A549 (cell line): ENCODE data around the gene ADGRG1. TPM values are rescaled to one million over a fixed set of nuclear protein-coding genes. Genes with fewer than 3 reads are reported as not detected.
A peak's percentile ranks its signal among the peaks of the same experiment; 100 is the strongest.

Source experiments
- ATAC-seq, 2 experiments: fragments of 200-7000 bp in 1 of 2; fragments of >200 bp in 1 of 2; cut with Nextera tagmentation in 1 of 2; cut with Tn5 transposase in 1 of 2; 3 replicates each; pipeline versions ENCODE4 v1.8.0 to v1.9.1; 2018 to 2020; ENCODE audit warnings: mild to moderate bottlenecking in 1 of 2, moderate library complexity in 1 of 2
- CTCF ChIA-PET: fragments of 300-600 bp; sonication (Branson Sonifier 250); formaldehyde crosslinking; extraction: SDS; loops from one replicate; lab custom pipeline; 2021; ENCODE audit warnings: antibody characterized with exemption, inconsistent platforms; lab: Yijun Ruan, JAX
- POLR2A ChIA-PET: fragments of 350-600 bp; formaldehyde crosslinking; extraction: SDS; loops from one replicate; lab custom pipeline; 2021; ENCODE audit warnings: antibody characterized with exemption, inconsistent platforms; lab: Yijun Ruan, JAX
- DNase-seq, 2 experiments: peaks; one replicate each; pipeline versions ENCODE4 v3.0.0 to v3.0.0-alpha.2; 2011 to 2016; ENCODE audit warnings: low read depth in 1 of 2, low spot score in 1 of 2
- FAIRE-seq: peaks from 2 replicates; lab custom pipeline; 2011; peaks lifted over from hg19 to GRCh38; lab: Jason Lieb, UNC
- H3K27ac ChIP-seq, 2 experiments: fragments of >200 bp; sonication (Bioruptor Twin); formaldehyde crosslinking; 3 replicates each; pipeline ENCODE4 v1.5.1; 2016 to 2017
- H3K4me1 ChIP-seq: fragments of >200 bp; sonication (Bioruptor Twin); formaldehyde crosslinking; 3 replicates; pipeline ENCODE4 v1.6.1; 2016
- H3K4me2 ChIP-seq: fragments of >200 bp; sonication (Bioruptor Twin); formaldehyde crosslinking; 3 replicates; pipeline ENCODE4 v1.6.1; 2016
- H3K4me3 ChIP-seq: fragments of >200 bp; sonication (Bioruptor Twin); formaldehyde crosslinking; 3 replicates; pipeline ENCODE4 v1.5.1; 2016
- H3K9me3 ChIP-seq: fragments of >200 bp; sonication (Bioruptor Twin); formaldehyde crosslinking; 3 replicates; pipeline ENCODE4 v1.6.1; 2016
- BHLHE40 ChIP-seq: IDR thresholded peaks from 2 replicates; pipeline ENCODE4 v1.6.1; 2012; ENCODE audit warnings: low read depth, low read length, inconsistent platforms
- CHD4 ChIP-seq: fragments of 200-600 bp; sonication (generic); IDR thresholded peaks from 2 replicates; pipeline ENCODE4 v1.6.1; 2016; ENCODE audit warnings: antibody characterized with exemption, mild to moderate bottlenecking, borderline replicate concordance
- EHF ChIP-seq: fragments of 250-450 bp; sonication (Bioruptor Pico); IDR thresholded peaks from 2 replicates; pipeline ENCODE4 v1.5.0; 2020; ENCODE audit warnings: mild to moderate bottlenecking
- ESRRA ChIP-seq: fragments of 150-350 bp; IDR thresholded peaks from 2 replicates; pipeline ENCODE4 v1.6.1; 2014; ENCODE audit warnings: mild to moderate bottlenecking, low read length, borderline replicate concordance
- FOSB ChIP-seq: fragments of 250-450 bp; sonication (Bioruptor Pico); IDR thresholded peaks from 2 replicates; pipeline ENCODE4 v1.5.0; 2020; ENCODE audit warnings: mild to moderate bottlenecking, moderate library complexity
- FOSL2 ChIP-seq, 2 experiments: fragments of 450-650 bp in 1 of 2; fragments of >200 bp in 1 of 2; sonication (Bioruptor Twin) in 1 of 2; formaldehyde crosslinking; IDR thresholded peaks; 2 replicates each; pipeline versions ENCODE4 v1.5.0 to v1.6.1; 2016 to 2020; ENCODE audit warnings: mild to moderate bottlenecking in 1 of 2, moderate library complexity in 1 of 2
- HDAC2 ChIP-seq: fragments of 200-600 bp; sonication (generic); IDR thresholded peaks from 2 replicates; pipeline ENCODE4 v1.6.1; 2016
- HEYL ChIP-seq: fragments of 250-450 bp; sonication (Bioruptor Pico); IDR thresholded peaks from 2 replicates; pipeline ENCODE4 v1.8.0; 2021; ENCODE audit warnings: mild to moderate bottlenecking, moderate library complexity
- HOXA7 ChIP-seq: fragments of 250-450 bp; sonication (Bioruptor Pico); IDR thresholded peaks from 2 replicates; pipeline ENCODE4 v1.5.0; 2020; ENCODE audit warnings: mild to moderate bottlenecking, moderate library complexity
- JUNB ChIP-seq: fragments of >200 bp; sonication (Bioruptor Twin); formaldehyde crosslinking; IDR thresholded peaks from 2 replicates; pipeline ENCODE4 v1.6.1; 2016
- KDM1A ChIP-seq: fragments of 200-600 bp; sonication (generic); IDR thresholded peaks from 2 replicates; pipeline ENCODE4 v1.6.1; 2016; ENCODE audit warnings: low read depth, mild to moderate bottlenecking
- MAZ ChIP-seq: fragments of 150-350 bp; IDR thresholded peaks from 2 replicates; pipeline ENCODE4 v1.6.1; 2014; ENCODE audit warnings: antibody characterized with exemption, low read depth, low read length, borderline replicate concordance
- POLR2A ChIP-seq: IDR thresholded peaks from 2 replicates; pipeline ENCODE4 v1.6.1; 2012; ENCODE audit warnings: mild to moderate bottlenecking, low read length
- SREBF2 ChIP-seq: fragments of 450-650 bp; IDR thresholded peaks from 2 replicates; pipeline ENCODE4 v1.6.1; 2014; ENCODE audit warnings: mild to moderate bottlenecking, moderate library complexity
- ZFP36 ChIP-seq: fragments of 450-650 bp; IDR thresholded peaks from 2 replicates; pipeline ENCODE4 v1.6.1; 2014; ENCODE audit warnings: borderline replicate concordance; ENCODE audit not compliant: partially characterized antibody
- WGBS: methylation state at CpG from one replicate; pipeline ENCODE4 v1.1.6; 2017; ENCODE audit errors: missing lambda C conversion rate; 5-methylcytosine and 5-hydroxymethylcytosine counted together
- polyA plus RNA-seq, 4 experiments: library from polyadenylated mRNA; depleted of rRNA in 3 of 4; stranded (reverse); fragments of >200 nt; fragmentation: RNase III in 1 of 4; extraction: RNeasy Plus Mini Kit Qiagen cat#74134 plus additional on column Dnase treatment in 1 of 4; gene quantifications; 2 replicates in 3 of 4; 3 replicates in 1 of 4; pipeline ENCODE4 v1.2.3, GENCODE V29; 2011 to 2017
- TF ChIP-seq, protein P1 (sequence below): IDR thresholded peaks from 2 replicates; pipeline ENCODE4 v1.6.1; 2012
- TF ChIP-seq, protein P2 (sequence below): fragments of 250-450 bp; sonication (Bioruptor Pico); IDR thresholded peaks from 2 replicates; pipeline ENCODE4 v1.5.0; 2020; ENCODE audit warnings: low read depth, mild to moderate bottlenecking, moderate library complexity
- TF ChIP-seq, protein P3 (sequence below): IDR thresholded peaks from 2 replicates; pipeline ENCODE4 v1.6.1; 2012

The ADGRG1 gene
- polyA plus RNA-seq, 2 of the 4 experiments (the other 2 are of a cell fraction) = 28.3 to 142 TPM

DNA sequence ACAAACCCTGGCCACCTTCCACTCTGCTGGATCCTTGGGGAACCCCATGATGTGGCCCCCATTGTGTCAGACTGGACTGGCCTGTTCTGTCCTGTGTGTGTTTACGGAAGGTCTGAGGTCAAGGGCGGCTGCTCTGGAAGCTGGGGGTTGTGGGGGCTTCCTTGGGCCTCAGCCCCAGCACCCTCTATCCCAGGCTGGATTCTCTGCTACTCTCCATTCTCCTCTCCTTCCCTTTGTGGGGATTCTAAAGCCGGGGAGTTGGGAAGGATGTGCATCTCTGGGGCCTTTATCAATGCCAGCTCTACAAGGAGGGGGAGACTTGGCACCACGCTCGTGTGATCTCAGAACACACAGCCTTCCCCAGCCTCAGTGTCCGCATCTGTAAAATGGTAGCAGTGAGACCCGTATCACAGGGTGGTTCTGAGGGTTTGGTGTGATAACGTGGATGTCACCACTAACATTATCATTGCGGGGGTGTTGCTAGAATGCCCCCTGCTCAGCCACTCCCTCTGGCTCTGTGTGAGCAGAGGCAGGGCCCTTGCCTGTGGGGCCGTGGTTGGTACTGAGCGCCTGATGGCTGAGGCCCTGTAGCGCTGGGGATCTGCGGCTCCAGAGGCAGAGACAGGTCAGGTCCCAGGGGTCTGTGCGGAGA is 18.1 kb downstream of the ADGRG1 start:
- no peak overlapping the region for H3K4me3 ChIP-seq
- ATAC-seq = peak in 1 of 2 experiments; percentile 6; a peak in 3 of 6 replicates
- ChIA-PET CTCF (interaction anchor here (1.1 to 16.2 kb wide), 8 partner anchors 9 to 356 kb away, joined by 3 to 785 read pairs (median 80); partner anchors contain the start of gene ADGRG1), POLR2A (interaction anchor here (0.6 kb wide), 1 partner anchor 355 kb away, joined by 3 read pairs; no protein-coding TSS in a partner anchor)
- FAIRE-seq = no peak
- 66% methylated on average over 9 of the region's 14 CpGs for WGBS
- H3K27ac ChIP-seq = peak overlapping the region; percentile 62 to 89
- TF ChIP-seq BHLHE40 (no peak), KDM1A (peak; percentile 51; the same call in 1 of the 2 replicates)
- TF ChIP-seq, protein P1, sequence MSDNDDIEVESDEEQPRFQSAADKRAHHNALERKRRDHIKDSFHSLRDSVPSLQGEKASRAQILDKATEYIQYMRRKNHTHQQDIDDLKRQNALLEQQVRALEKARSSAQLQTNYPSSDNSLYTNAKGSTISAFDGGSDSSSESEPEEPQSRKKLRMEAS = 0 out of 2 replicates have a peak, but pooled peaks have one; percentile 11
- TF ChIP-seq, all 56 proteins: peak for 2
- no peaks in the 10 kb centered on the region for H3K9me3 ChIP-seq
- H3K4me1 ChIP-seq = peaks cover 57% of the 10 kb centered on the region
- peak overlapping the region; percentile 57 for H3K4me2 ChIP-seq
- no peak for DNase-seq

DNA sequence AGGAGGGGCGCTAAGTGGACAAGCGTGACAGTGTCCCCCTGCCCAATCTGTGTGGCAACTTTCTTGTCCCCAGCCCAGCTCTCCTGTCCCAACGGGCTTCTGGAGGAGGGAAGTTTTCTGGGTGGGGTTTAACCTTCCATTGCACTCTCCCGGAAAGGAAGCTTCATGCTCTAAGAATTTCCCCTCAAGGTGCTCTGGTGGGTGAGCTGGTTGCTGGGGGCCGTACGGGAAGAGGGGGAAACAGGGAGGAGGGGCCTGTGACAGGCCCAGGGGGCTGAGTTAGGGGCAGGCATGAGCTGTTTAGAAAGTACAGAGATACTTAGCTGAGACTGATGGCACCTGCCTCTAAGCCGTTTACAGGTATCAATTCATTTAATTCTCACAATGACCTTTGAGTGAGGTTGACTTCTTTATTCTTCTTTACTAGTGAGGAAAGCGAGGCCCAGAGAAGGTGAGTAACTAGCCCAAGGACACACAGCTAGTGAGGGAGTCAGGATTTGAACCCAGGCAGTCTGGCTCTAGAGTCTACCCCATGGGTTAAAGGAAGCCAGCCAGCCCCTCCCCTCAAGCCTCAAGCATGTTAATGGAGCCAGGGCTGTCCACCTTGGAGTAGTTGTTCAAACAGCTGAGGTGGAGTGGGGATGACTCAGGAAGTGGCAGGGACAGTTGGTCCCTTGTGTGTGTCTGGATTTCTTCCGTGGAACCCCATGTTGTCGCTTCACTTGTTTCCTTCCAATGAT is 18.9 kb downstream of the ADGRG1 start:
- H3K4me1 ChIP-seq = peaks cover 56% of the 10 kb centered on the region
- H3K4me3 ChIP-seq = no peak overlapping the region
- ATAC-seq = no peak
- CTCF ChIA-PET = interaction anchor here (1.1 to 16.2 kb wide), 15 partner anchors 8 to 376 kb away, joined by 3 to 785 read pairs (median 21); partner anchors contain the start of genes ADGRG1, ADGRG3 and KIFC3
- no peak for FAIRE-seq
- no peaks in the 10 kb centered on the region for H3K9me3 ChIP-seq
- POLR2A ChIA-PET = interaction anchor here (0.6 to 1.3 kb wide), 2 partner anchors 19 to 354 kb away, joined by 3 read pairs; partner anchors contain the start of gene ADGRG1
- WGBS = 53% methylated on average over 10 of the region's 10 CpGs
- no peak overlapping the region for H3K4me2 ChIP-seq
- TF ChIP-seq KDM1A (peak; percentile 55), HDAC2 (0 out of 2 replicates have a peak, but pooled peaks have one; percentile 54), HOXA7 (CRISPR knock-in tag) (no peak), ZFP36 (peak; percentile 60), BHLHE40 (no peak), POLR2A (0 out of 2 replicates have a peak, but pooled peaks have one; percentile 2)
- H3K27ac ChIP-seq = peak overlapping the region; percentile 62 to 89; a peak in 5 of 6 replicates
- DNase-seq = no peak

DNA sequence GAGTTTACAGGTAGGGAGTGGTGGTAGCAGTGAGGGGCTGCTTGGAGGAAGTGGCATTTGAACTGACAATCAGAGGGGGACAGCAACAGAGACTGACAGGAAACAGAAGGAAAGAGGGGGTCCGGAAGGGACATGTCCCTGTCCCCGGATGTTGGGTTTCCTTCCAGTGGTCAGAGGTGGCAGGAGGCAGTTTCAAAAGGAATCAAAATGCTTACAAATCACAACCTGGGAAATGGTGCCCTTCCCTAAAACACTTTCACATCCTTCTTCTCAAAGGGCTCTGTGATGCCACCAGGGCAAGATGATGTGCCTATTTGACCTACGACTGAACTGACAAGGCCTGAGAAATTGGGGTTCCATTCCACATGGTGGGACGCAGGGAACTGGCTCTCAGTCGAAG is 19.7 kb downstream of the ADGRG1 start:
- H3K27ac ChIP-seq = peak overlapping the region; percentile 40 to 89; a peak in 5 of 6 replicates
- no peak for DNase-seq
- WGBS = 88% methylated on average over 5 of the region's 5 CpGs
- no peak overlapping the region for H3K4me2 ChIP-seq
- TF ChIP-seq EHF (CRISPR knock-in tag) (no peak), SREBF2 (no peak), HEYL (CRISPR knock-in tag) (no peak), CHD4 (no peak), ESRRA (no peak), FOSL2 (IDR thresholded peaks at IDR 0.05) (no peak), FOSL2 (CRISPR knock-in tag; IDR thresholded peaks at IDR 0.05) (no peak), JUNB (no peak), FOSB (CRISPR knock-in tag) (no peak), MAZ (no peak)
- TF ChIP-seq, protein P2, sequence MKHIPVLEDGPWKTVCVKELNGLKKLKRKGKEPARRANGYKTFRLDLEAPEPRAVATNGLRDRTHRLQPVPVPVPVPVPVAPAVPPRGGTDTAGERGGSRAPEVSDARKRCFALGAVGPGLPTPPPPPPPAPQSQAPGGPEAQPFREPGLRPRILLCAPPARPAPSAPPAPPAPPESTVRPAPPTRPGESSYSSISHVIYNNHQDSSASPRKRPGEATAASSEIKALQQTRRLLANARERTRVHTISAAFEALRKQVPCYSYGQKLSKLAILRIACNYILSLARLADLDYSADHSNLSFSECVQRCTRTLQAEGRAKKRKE (CRISPR knock-in tag) = no peak
- TF ChIP-seq, protein P3, sequence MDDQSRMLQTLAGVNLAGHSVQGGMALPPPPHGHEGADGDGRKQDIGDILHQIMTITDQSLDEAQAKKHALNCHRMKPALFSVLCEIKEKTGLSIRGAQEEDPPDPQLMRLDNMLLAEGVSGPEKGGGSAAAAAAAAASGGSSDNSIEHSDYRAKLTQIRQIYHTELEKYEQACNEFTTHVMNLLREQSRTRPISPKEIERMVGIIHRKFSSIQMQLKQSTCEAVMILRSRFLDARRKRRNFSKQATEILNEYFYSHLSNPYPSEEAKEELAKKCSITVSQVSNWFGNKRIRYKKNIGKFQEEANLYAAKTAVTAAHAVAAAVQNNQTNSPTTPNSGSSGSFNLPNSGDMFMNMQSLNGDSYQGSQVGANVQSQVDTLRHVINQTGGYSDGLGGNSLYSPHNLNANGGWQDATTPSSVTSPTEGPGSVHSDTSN = no peak
- H3K9me3 ChIP-seq = no peaks in the 10 kb centered on the region
- no peak for FAIRE-seq
- POLR2A ChIA-PET = interaction anchor here (1.3 kb wide), 1 partner anchor 20 kb away, joined by 3 read pairs; the partner anchor contains the start of gene ADGRG1
- peaks cover 48% of the 10 kb centered on the region for H3K4me1 ChIP-seq
- H3K4me3 ChIP-seq = no peak overlapping the region
- CTCF ChIA-PET = interaction anchor here (0.6 to 16.2 kb wide), 36 partner anchors 12 to 375 kb away, joined by 3 to 785 read pairs (median 6); partner anchors contain the start of genes ADGRG1, ADGRG3, KATNB1 and KIFC3
- ATAC-seq = no peak
